ENCODE data around the gene DNAI1. TPM values are rescaled to one million over a fixed set of nuclear protein-coding genes. Genes with fewer than 3 reads are reported as not detected.
A peak's percentile ranks its signal among the peaks of the same experiment; 100 is the strongest.

DNAI1 gene
- total RNA-seq, 1 donor from 2014 or later, result not detected

GRCh38 chr9:34508463-34508862 lies 49.9 kb downstream of the DNAI1 start:
- TF ChIP-seq, protein P1, sequence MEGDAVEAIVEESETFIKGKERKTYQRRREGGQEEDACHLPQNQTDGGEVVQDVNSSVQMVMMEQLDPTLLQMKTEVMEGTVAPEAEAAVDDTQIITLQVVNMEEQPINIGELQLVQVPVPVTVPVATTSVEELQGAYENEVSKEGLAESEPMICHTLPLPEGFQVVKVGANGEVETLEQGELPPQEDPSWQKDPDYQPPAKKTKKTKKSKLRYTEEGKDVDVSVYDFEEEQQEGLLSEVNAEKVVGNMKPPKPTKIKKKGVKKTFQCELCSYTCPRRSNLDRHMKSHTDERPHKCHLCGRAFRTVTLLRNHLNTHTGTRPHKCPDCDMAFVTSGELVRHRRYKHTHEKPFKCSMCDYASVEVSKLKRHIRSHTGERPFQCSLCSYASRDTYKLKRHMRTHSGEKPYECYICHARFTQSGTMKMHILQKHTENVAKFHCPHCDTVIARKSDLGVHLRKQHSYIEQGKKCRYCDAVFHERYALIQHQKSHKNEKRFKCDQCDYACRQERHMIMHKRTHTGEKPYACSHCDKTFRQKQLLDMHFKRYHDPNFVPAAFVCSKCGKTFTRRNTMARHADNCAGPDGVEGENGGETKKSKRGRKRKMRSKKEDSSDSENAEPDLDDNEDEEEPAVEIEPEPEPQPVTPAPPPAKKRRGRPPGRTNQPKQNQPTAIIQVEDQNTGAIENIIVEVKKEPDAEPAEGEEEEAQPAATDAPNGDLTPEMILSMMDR (IDR thresholded peaks at IDR 0.05; ENCODE audit: insufficient read depth, low read length, severe bottlenecking), result no peak
- Histone ChIP-seq H3K4me3 (ENCODE audit: low read depth, low read length) (no peak overlapping the region), H3K36me3 (ENCODE audit: control insufficient read depth, insufficient read depth, low read length) (no peaks in the 10 kb centered on the region), H3K27me3 (ENCODE audit: control insufficient read depth, insufficient read depth, low read length) (peaks cover 2% of the 10 kb centered on the region)
- DNase-seq (ENCODE audit: low read depth), result no peak
- no peak for FAIRE-seq

DNA sequence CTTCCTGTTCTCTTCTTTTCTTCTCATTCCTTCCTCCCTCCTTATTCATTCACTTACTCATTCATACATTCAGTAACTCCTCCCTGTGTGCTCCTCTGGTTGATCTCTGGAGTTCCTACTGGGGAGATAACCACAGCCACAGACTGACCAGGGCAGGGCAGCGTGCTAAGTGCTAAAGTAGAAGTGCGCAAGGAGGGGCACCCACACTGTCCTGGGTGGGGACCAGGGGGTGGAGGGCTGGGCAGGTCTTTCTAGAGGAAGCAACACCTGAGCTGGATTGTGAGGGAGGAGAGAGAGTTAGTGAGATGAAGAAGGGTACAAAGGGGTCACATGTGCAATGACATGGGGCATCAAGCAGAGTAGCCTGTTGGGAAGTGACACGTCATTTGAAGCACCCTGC lies 50.3 kb downstream of the DNAI1 start:
- peaks cover 2% of the 10 kb centered on the region for H3K27me3 ChIP-seq (ENCODE audit: control insufficient read depth, insufficient read depth, low read length)
- TF ChIP-seq, protein P1 (IDR thresholded peaks at IDR 0.05; ENCODE audit: insufficient read depth, low read length, severe bottlenecking), result no peak
- H3K36me3 ChIP-seq (ENCODE audit: control insufficient read depth, insufficient read depth, low read length), result no peaks in the 10 kb centered on the region
- DNase-seq (ENCODE audit: low read depth), result no peak
- no peak overlapping the region for H3K4me3 ChIP-seq (ENCODE audit: low read depth, low read length)
- no peak for FAIRE-seq

GRCh38 chr9:34510497-34511468 lies 52.2 kb downstream of the DNAI1 start:
- no peaks in the 10 kb centered on the region for H3K36me3 ChIP-seq (ENCODE audit: control insufficient read depth, insufficient read depth, low read length)
- no peak for FAIRE-seq
- TF ChIP-seq, protein P1 (IDR thresholded peaks at IDR 0.05; ENCODE audit: insufficient read depth, low read length, severe bottlenecking), result no peak
- H3K4me3 ChIP-seq (ENCODE audit: low read depth, low read length), result no peak overlapping the region
- no peak for DNase-seq (ENCODE audit: low read depth)
- peaks cover 6% of the 10 kb centered on the region for H3K27me3 ChIP-seq (ENCODE audit: control insufficient read depth, insufficient read depth, low read length)

- TF ChIP-seq, protein P1 (IDR thresholded peaks at IDR 0.05; ENCODE audit: insufficient read depth, low read length, severe bottlenecking), result no peak
- peak; percentile 90 for FAIRE-seq
- DNase-seq (ENCODE audit: low read depth), result no peak
- no peak overlapping the region for H3K4me3 ChIP-seq (ENCODE audit: low read depth, low read length)
- H3K36me3 ChIP-seq (ENCODE audit: control insufficient read depth, insufficient read depth, low read length), result no peaks in the 10 kb centered on the region
- H3K27me3 ChIP-seq (ENCODE audit: control insufficient read depth, insufficient read depth, low read length), result peaks cover 6% of the 10 kb centered on the region
Measured at GRCh38 chr9:34512131-34513078, 53.8 kb downstream of the DNAI1 start.

- FAIRE-seq (no peak), DNase-seq (ENCODE audit: low read depth) (no peak)
- Histone ChIP-seq H3K36me3 (ENCODE audit: control insufficient read depth, insufficient read depth, low read length) (no peaks in the 10 kb centered on the region), H3K4me3 (ENCODE audit: low read depth, low read length) (no peak overlapping the region), H3K27me3 (ENCODE audit: control insufficient read depth, insufficient read depth, low read length) (peaks cover 6% of the 10 kb centered on the region)
- TF ChIP-seq, protein P1 (IDR thresholded peaks at IDR 0.05; ENCODE audit: insufficient read depth, low read length, severe bottlenecking), result no peak
Measured at GRCh38 chr9:34513567-34514214, 55.1 kb downstream of the DNAI1 start.

All from bronchial epithelial cell (primary cell).